Panc1 (cell line): Measurements from ENCODE around the gene GFRA1. TPM values are rescaled to one million over a fixed set of nuclear protein-coding genes. Genes with fewer than 3 reads are reported as not detected.

Source experiments
- ATAC-seq: fragments of 200-7000 bp; cut with Tn5 transposase; 2 replicates; pipeline ENCODE4 v1.9.1; 2020; ENCODE audit warnings: mild to moderate bottlenecking, moderate library complexity
- BruUV-seq: library from RNA; stranded (reverse); fragments of 400-500 nt; replicated peaks from 2 replicates; lab custom pipeline; 2021; lab: Mats Ljungman, UMichigan
- CTCF ChIA-PET: fragments of 300-600 bp; sonication (Branson Sonifier 250); formaldehyde crosslinking; loops from one replicate; lab custom pipeline; 2022; ENCODE audit warnings: antibody characterized with exemption; lab: Charles Lee
- POLR2A ChIA-PET: fragments of 300-600 bp; sonication (Branson Sonifier 250); formaldehyde crosslinking; loops from one replicate; lab custom pipeline; 2022; ENCODE audit warnings: antibody characterized with exemption; lab: Charles Lee
- DNase-seq: peaks from one replicate; pipeline ENCODE4 v3.0.0-alpha.2; 2010; ENCODE audit warnings: low read depth, low spot score
- H3K27ac ChIP-seq: 2 replicates; pipeline ENCODE4 v1.5.1; 2011; ENCODE audit warnings: mild to moderate bottlenecking, low read length, inconsistent platforms
- H3K27me3 ChIP-seq: fragments of 200-500 bp; sonication (Bioruptor generic); 2 replicates; pipeline ENCODE4 v1.6.0; 2014; ENCODE audit warnings: low read length, inconsistent platforms; ENCODE audit not compliant: control insufficient read depth, insufficient read depth
- H3K36me3 ChIP-seq: fragments of 200-500 bp; sonication (Bioruptor generic); 2 replicates; pipeline ENCODE4 v1.5.1; 2014; ENCODE audit warnings: inconsistent platforms, mild to moderate bottlenecking, low read length, moderate library complexity; ENCODE audit not compliant: control insufficient read depth, insufficient read depth
- H3K4me1 ChIP-seq: 2 replicates; pipeline ENCODE4 v1.5.1; 2011; ENCODE audit warnings: inconsistent platforms, mild to moderate bottlenecking, low read length, moderate library complexity; ENCODE audit not compliant: control insufficient read depth, insufficient read depth
- H3K4me3 ChIP-seq, 2 experiments: 2 replicates each; pipeline ENCODE4 v1.5.1; 2011 to 2012; ENCODE audit warnings: low read depth in 2 of 2, low read length in 2 of 2, mild to moderate bottlenecking in 2 of 2, inconsistent platforms in 1 of 2, moderate library complexity in 1 of 2
- H3K9me3 ChIP-seq: fragments of 200-500 bp; sonication (Bioruptor generic); 2 replicates; pipeline ENCODE4 v1.5.1; 2014; ENCODE audit warnings: low read depth, mild to moderate bottlenecking, inconsistent platforms, low read length, moderate library complexity; ENCODE audit not compliant: control insufficient read depth, insufficient read depth
- POLR2AphosphoS5 ChIP-seq: IDR thresholded peaks from 2 replicates; pipeline ENCODE4 v1.6.1; 2012; ENCODE audit warnings: mild to moderate bottlenecking, low read depth, low read length, moderate library complexity
- REST ChIP-seq, 2 experiments: IDR thresholded peaks; 2 replicates each; pipeline ENCODE4 v1.6.1; 2011 to 2012; ENCODE audit warnings: low read depth in 2 of 2, control low read depth in 1 of 2, low read length in 1 of 2, mild to moderate bottlenecking in 1 of 2, moderate library complexity in 1 of 2; ENCODE audit not compliant: insufficient read depth in 1 of 2
- SIN3A ChIP-seq: IDR thresholded peaks from 2 replicates; pipeline ENCODE4 v1.6.1; 2012; ENCODE audit warnings: low read depth, mild to moderate bottlenecking, low read length, moderate library complexity, borderline replicate concordance; ENCODE audit not compliant: insufficient read depth
- TCF7L2 ChIP-seq: IDR thresholded peaks from 2 replicates; pipeline ENCODE4 v1.6.1; 2011; ENCODE audit warnings: mild to moderate bottlenecking, low read depth, low read length, inconsistent platforms
- in situ Hi-C: cut with HindIII; loops from 2 replicates; pipeline ENCODE4 v1.10.0; 2016; ENCODE audit warnings: low sequenced_read_pairs, low pct_unique_long_range_greater_than_20kb
- intact Hi-C: fragments of 100-400 bp; cut with micrococcal nuclease; formaldehyde crosslinking; loops from one replicate; pipeline ENCODE4 v1.10.0; 2022; ENCODE audit not compliant: unreplicated experiment
- total RNA-seq: library from RNA; stranded (reverse); gene quantifications from one replicate; pipeline ENCODE4 v1.2.1, GENCODE V29; 2021; ENCODE audit not compliant: unreplicated experiment
- TF ChIP-seq, protein P1 (sequence below): fragments of 450-650 bp; IDR thresholded peaks from 2 replicates; pipeline ENCODE4 v1.5.1; 2017; ENCODE audit warnings: mild to moderate bottlenecking

GFRA1 gene
- total RNA-seq, 1 experiment from 2014 or later: 0.10 TPM

DNA sequence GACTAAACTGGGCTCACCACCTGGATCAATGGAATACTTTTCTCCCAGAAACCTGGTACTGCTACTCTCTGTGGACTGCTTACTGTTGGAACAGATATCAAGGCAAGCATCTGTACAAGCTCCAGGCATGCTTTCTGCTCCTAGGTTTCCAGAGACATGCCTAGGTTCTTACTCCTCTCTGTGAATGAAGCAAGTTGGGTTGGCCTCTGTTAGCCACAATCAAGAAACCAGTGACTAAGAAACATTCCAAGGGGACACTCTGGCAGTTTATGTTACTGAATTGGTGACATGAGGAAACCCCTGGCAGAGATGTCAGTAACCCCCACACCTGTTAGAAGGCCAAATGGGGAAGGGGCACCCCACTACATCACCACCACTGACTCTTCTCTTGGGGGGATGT is 121.9 kb downstream of the GFRA1 start:
- no peaks in the 10 kb centered on the region for H3K36me3 ChIP-seq
- no peak for DNase-seq
- ChIA-PET POLR2A (no interaction called here), CTCF (no interaction called here)
- intact Hi-C loops: no loop called here
- BruUV-seq: no TSS peak
- no peak overlapping the region for H3K27ac ChIP-seq
- H3K27me3 ChIP-seq: no peaks in the 10 kb centered on the region
- H3K4me1 ChIP-seq: no peaks in the 10 kb centered on the region
- TF ChIP-seq, protein P1, sequence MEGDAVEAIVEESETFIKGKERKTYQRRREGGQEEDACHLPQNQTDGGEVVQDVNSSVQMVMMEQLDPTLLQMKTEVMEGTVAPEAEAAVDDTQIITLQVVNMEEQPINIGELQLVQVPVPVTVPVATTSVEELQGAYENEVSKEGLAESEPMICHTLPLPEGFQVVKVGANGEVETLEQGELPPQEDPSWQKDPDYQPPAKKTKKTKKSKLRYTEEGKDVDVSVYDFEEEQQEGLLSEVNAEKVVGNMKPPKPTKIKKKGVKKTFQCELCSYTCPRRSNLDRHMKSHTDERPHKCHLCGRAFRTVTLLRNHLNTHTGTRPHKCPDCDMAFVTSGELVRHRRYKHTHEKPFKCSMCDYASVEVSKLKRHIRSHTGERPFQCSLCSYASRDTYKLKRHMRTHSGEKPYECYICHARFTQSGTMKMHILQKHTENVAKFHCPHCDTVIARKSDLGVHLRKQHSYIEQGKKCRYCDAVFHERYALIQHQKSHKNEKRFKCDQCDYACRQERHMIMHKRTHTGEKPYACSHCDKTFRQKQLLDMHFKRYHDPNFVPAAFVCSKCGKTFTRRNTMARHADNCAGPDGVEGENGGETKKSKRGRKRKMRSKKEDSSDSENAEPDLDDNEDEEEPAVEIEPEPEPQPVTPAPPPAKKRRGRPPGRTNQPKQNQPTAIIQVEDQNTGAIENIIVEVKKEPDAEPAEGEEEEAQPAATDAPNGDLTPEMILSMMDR: no peak
- TF ChIP-seq SIN3A (no peak), REST (IDR thresholded peaks at IDR 0.05; ENCODE audit: insufficient read depth in 1 of 2, low read depth in 2 of 2, low read length in 1 of 2) (no peak), POLR2AphosphoS5 (no peak), TCF7L2 (no peak)
- in situ Hi-C loops: no loop called here
- ATAC-seq: no peak
- H3K9me3 ChIP-seq: no peaks in the 10 kb centered on the region
- H3K4me3 ChIP-seq: no peak overlapping the region

DNA sequence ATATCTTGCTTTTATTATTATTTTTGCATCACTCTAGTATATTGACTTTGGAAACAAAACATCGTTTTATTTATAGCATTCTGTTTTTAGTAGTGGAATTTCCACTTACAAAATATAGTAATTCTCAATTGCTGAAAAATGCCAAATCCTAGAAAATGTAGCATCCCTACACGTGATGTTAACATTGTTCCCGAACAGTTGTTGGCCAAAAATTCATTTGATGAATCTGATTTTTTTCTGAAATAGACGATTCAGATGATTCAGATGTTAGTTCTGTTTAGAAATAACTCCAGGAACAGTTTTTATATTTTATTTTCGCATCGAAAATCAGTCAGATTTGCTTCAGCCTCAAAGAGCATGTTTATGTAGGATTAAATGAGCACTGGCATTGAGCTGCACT is 122.4 kb downstream of the GFRA1 start:
- Histone ChIP-seq H3K9me3 (no peaks in the 10 kb centered on the region), H3K27ac (no peak overlapping the region), H3K36me3 (no peaks in the 10 kb centered on the region), H3K4me1 (no peaks in the 10 kb centered on the region), H3K4me3 (no peak overlapping the region), H3K27me3 (no peaks in the 10 kb centered on the region)
- in situ Hi-C loops: no loop called here
- BruUV-seq: no TSS peak
- no peak for DNase-seq
- intact Hi-C loops: no loop called here
- no peak for ATAC-seq
- TF ChIP-seq POLR2AphosphoS5 (no peak), SIN3A (no peak), REST (IDR thresholded peaks at IDR 0.05; ENCODE audit: insufficient read depth in 1 of 2, low read depth in 2 of 2, low read length in 1 of 2) (no peak)
- TF ChIP-seq, protein P1: no peak
- CTCF ChIA-PET: no interaction called here
- POLR2A ChIA-PET: no interaction called here
